Amniotic stem cell (primary cell): ENCODE results near the gene GLYATL1.

Experiments
- DNase-seq: peaks from one replicate; lab custom pipeline; 2025; lab: John Stamatoyannopoulos, UW

The GLYATL1 gene

DNA sequence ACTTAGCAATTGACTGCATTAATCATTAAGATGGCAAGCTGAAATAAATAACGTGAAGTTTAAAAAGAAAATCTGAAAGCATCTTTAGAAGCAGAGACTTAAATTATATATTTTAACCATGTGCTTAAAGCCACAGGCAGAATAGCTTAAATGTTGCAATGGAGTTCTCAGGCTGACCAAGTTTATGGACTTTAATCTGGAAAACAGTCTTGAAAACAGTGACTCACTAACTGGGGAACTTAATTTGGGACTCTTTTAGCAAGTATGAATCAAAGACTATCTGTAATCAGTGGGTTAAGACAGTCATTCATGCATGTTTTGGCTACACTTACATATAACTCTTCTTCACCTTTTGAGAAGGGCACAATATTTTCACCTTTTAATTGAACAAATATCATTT is 12.6 kb upstream of the GLYATL1 start:
- DNase-seq: no peak

GRCh38 chr11:58927393-58928106 is 11.7 kb upstream of the GLYATL1 start:
- DNase-seq: no peak

- no peak for DNase-seq
These were observed 11.2 kb upstream of the GLYATL1 start for GRCh38 chr11:58928107-58928499.

DNA sequence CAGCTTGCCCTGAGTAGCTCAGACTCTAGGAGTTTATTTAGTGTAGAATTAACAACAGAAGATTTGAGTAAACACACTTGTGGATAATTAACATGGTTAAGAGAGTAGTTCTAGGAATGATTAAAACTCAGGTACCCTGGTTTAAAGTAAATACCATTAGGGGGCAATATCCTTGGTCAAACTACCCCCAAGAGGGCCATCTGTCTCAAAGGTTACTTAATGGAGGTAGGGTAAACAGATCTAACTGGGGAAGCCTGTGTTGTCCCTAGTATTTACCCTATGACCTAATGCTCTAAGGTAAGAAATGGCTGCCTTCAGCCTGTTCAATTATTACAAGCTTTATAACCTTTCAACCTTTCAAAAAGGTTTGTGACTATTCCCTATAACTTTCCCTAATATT is 10.6 kb upstream of the GLYATL1 start:
- DNase-seq: no peak

GRCh38 chr11:58930926-58931325 is 8.4 kb upstream of the GLYATL1 start:
- DNase-seq: no peak

DNA sequence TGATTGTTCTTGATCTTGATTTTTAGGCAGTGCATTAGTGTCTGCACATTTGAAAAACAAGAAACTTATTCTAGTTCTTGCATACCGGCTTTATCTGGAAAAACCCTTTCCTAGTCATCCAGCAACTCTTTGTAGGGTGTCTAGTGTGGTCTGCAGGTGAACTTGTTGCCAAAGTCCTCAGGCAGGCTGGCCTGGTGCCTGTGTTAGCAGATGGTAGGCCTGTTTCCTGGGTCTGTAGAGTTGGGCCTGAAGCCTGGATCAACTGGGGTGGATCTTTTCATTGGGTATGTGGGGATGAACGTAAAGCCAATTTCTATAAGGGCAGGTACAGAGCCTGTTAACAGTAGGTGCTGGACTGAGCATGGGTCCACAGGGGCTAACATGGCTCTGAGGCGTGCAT is 5.6 kb upstream of the GLYATL1 start:
- no peak for DNase-seq

- no peak for DNase-seq
These were observed 4.3 kb upstream of the GLYATL1 start for GRCh38 chr11:58934945-58935513.

- no peak for DNase-seq
These were observed 890 bp upstream of the GLYATL1 start for GRCh38 chr11:58938398-58938797.

- no peak for DNase-seq
These were observed 740 bp downstream of the GLYATL1 start for GRCh38 chr11:58940028-58940427.

DNA sequence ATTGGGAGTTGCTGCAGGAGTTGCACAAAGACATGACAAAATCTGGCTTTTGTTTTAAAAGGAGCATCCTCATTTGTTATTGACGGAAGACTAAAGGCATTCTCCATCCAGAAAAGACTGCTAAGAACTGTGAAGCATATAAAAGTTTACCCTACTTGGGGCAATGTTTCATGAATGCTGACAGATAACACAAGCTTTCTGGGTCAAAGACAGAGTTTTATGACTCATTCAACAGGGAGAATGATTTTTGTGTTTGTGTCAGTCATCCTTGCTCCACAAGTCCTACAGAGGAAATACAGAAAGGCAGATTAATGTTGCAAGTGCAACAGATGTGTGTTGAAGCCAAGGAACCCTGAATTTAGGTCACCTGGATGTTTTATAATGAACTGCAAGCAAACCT is 2.5 kb downstream of the GLYATL1 start:
- DNase-seq: no peak

DNA sequence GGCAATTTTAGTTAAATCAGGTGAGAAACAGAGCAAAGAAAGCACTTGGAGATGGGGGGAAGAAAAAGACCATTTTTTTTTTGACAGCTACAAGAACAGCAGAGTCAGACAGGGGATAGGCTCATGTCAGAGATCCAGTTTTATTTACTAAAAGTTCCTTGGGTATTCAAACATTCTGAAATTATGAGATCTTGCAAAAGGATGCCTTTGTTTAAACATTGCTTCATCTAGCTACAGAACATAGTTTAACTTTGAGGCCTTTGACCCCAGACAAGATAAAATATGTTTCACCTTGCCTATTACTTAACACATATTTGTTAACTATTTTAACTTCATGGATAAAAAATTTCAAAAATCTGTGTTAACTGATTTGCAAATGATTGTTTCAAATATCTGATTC is 6.4 kb downstream of the GLYATL1 start:
- no peak for DNase-seq

GRCh38 chr11:58949184-58949583 is 9.9 kb downstream of the GLYATL1 start:
- no peak for DNase-seq

- DNase-seq: no peak
These were observed 18.6 kb downstream of the GLYATL1 start for GRCh38 chr11:58957922-58958321.

- DNase-seq: no peak
These were observed 19.2 kb downstream of the GLYATL1 start for GRCh38 chr11:58958500-58958899.

- DNase-seq: no peak
These were observed 24.3 kb downstream of the GLYATL1 start for GRCh38 chr11:58963551-58964104.

GRCh38 chr11:58965246-58965985 is 26.1 kb downstream of the GLYATL1 start:
- no peak for DNase-seq

DNA sequence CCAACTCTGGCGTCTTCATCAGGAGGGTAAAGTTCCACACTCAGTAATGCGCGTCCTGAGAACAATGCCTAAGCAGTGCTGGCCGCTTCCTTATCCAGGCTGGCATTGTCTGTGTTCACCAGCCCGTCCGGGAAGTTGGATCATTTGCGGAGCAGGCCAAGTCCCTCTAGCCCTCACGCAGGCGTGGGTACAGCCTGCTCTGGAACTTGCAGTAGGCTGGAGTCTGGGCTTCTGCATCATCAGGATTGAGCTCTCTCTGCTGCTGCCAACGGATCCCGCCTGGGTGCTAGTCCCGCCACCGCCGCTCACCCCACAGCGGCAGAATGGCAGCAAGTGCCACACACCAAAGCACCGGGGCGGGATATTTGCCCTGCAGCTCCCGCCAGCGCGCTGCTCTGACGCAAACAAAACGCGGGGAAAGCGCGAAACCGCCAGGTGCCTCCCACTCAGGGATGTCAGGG is 29.0 kb downstream of the GLYATL1 start:
- DNase-seq: no peak

- DNase-seq: no peak
These were observed 38.2 kb downstream of the GLYATL1 start for GRCh38 chr11:58977470-58977869.

- no peak for DNase-seq
These were observed 39.9 kb downstream of the GLYATL1 start for GRCh38 chr11:58979222-58979621.

GRCh38 chr11:58980159-58980843 is 41.0 kb downstream of the GLYATL1 start:
- no peak for DNase-seq

DNA sequence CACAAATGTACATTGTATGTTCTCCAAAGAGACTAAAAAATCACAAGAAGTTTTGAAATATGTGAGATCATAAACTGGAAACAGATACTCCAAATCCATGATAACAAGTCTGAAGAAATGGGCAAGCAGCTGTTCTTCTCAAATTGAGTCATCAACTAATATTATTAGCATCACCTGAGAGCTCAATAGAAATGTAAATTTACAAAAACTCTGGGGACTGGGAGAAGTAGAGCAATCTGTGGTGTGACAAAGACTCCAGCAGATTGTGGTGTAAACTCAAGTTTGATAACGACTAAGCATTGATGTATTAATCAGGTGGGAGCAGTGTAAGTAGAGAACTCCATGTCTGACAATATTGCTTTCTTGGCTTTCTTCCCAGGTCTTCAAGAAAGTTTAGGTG is 53.2 kb downstream of the GLYATL1 start:
- DNase-seq: no peak

GRCh38 chr11:58994171-58994570 is 54.9 kb downstream of the GLYATL1 start:
- DNase-seq: no peak
